CD4-positive, CD25-positive, alpha-beta regulatory T cell (primary cell): ENCODE data around the gene WNK2. TPM values are rescaled to one million over a fixed set of nuclear protein-coding genes. Genes with fewer than 3 reads are reported as not detected.

Source experiments
- ATAC-seq, 2 donors: fragments of 150-1000 bp; cut with Tn5 transposase; one replicate each; pipeline ENCODE4 v1.10.0; 2021; ENCODE audit warnings: low read depth in 2 of 2, moderate number of reproducible peaks in 2 of 2, moderate library complexity in 1 of 2
- DNase-seq, 3 donors: peaks; one replicate each; pipeline versions ENCODE4 v3.0.0 to v3.0.0-alpha.2; 2012 to 2022; ENCODE audit warnings: mixed read lengths in 1 of 3
- H3K27ac ChIP-seq: one replicate; pipeline ENCODE4 v1.7.0; 2013; ENCODE audit warnings: mild to moderate bottlenecking, low read length; ENCODE audit not compliant: insufficient read depth, poor library complexity, severe bottlenecking
- H3K27me3 ChIP-seq: one replicate; pipeline ENCODE4 v1.7.0; 2013; ENCODE audit warnings: low read length; ENCODE audit not compliant: control insufficient read depth, insufficient read depth
- H3K36me3 ChIP-seq: one replicate; pipeline ENCODE4 v1.7.0; 2013; ENCODE audit warnings: mild to moderate bottlenecking, low read length, moderate library complexity; ENCODE audit not compliant: control insufficient read depth, insufficient read depth
- H3K4me1 ChIP-seq: 2 replicates; pipeline ENCODE4 v1.7.0; 2013; ENCODE audit warnings: mild to moderate bottlenecking, low read length; ENCODE audit not compliant: insufficient read depth, control insufficient read depth, poor library complexity, severe bottlenecking
- H3K4me3 ChIP-seq: one replicate; pipeline ENCODE4 v1.7.0; 2013; ENCODE audit warnings: low read depth, mild to moderate bottlenecking, low read length, moderate library complexity
- H3K9me3 ChIP-seq, 2 experiments: 1 replicate in 1 of 2; 2 replicates in 1 of 2; pipeline ENCODE4 v1.7.0; 2013; ENCODE audit warnings: low read length in 2 of 2, mild to moderate bottlenecking in 1 of 2, moderate library complexity in 1 of 2; ENCODE audit not compliant: control insufficient read depth in 2 of 2
- H3K27ac Mint-ChIP-seq, 3 donors: one replicate each; pipeline ENCODE4 v1.8.0; 2020 to 2022; ENCODE audit warnings: mild to moderate bottlenecking in 3 of 3, mixed read lengths in 3 of 3, moderate library complexity in 2 of 3
- H3K27me3 Mint-ChIP-seq: one replicate; pipeline ENCODE4 v1.8.0; 2022; ENCODE audit warnings: mild to moderate bottlenecking, mixed read lengths
- H3K36me3 Mint-ChIP-seq: one replicate; pipeline ENCODE4 v1.8.0; 2020; ENCODE audit warnings: mixed read lengths
- H3K4me1 Mint-ChIP-seq, 4 donors: one replicate each; pipeline ENCODE4 v1.8.0; 2020 to 2022; ENCODE audit warnings: mixed read lengths in 4 of 4, mild to moderate bottlenecking in 1 of 4
- H3K4me3 Mint-ChIP-seq, 4 donors: one replicate each; pipeline ENCODE4 v1.8.0; 2020 to 2022; ENCODE audit warnings: mild to moderate bottlenecking in 4 of 4, mixed read lengths in 4 of 4, moderate library complexity in 3 of 4
- H3K9me3 Mint-ChIP-seq, 7 donors: one replicate each; pipeline ENCODE4 v1.8.0; 2020 to 2022; ENCODE audit warnings: mixed read lengths in 7 of 7, mild to moderate bottlenecking in 3 of 7, moderate library complexity in 2 of 7
- polyA plus RNA-seq, 4 donors: library from polyadenylated mRNA; unstranded; fragments of 300-500 nt; fragmentation: Illumina TruSeq; gene quantifications; one replicate each; pipeline ENCODE4 v1.2.3, GENCODE V29; 2021
- total RNA-seq: library from RNA; stranded (reverse); gene quantifications from one replicate; pipeline ENCODE4 v1.2.3, GENCODE V29; 2022

WNK2 gene
- total and polyA plus RNA-seq, 5 donors from 2014 or later: 0.22 TPM; not detected in 4

- Mint-ChIP-seq H3K27me3 (peaks cover 17% of the 10 kb centered on the region), H3K36me3 (no peaks in the 10 kb centered on the region), H3K9me3 (peaks cover 0 to 1% (median 0%) of the 10 kb centered on the region in 7 donors), H3K27ac (no peak overlapping the region), H3K4me1 (peaks cover 0 to 2% (median 0%) of the 10 kb centered on the region in 4 donors), H3K4me3 (no peak overlapping the region)
- Histone ChIP-seq H3K9me3 (no peaks in the 10 kb centered on the region), H3K4me3 (no peak overlapping the region), H3K27me3 (no peaks in the 10 kb centered on the region), H3K36me3 (no peaks in the 10 kb centered on the region), H3K4me1 (no peaks in the 10 kb centered on the region), H3K27ac (no peak overlapping the region)
- ATAC-seq: no peak
- DNase-seq: no peak
These were observed 140.4 kb downstream of the WNK2 start for GRCh38 chr9:93324191-93324834.

- no peaks in the 10 kb centered on the region for H3K9me3 ChIP-seq
- Mint-ChIP-seq H3K9me3 (peaks cover 0 to 1% (median 0%) of the 10 kb centered on the region in 7 donors), H3K4me1 (peaks cover 0 to 2% (median 0%) of the 10 kb centered on the region in 4 donors), H3K36me3 (no peaks in the 10 kb centered on the region), H3K27ac (no peak overlapping the region), H3K4me3 (no peak overlapping the region), H3K27me3 (peaks cover 12% of the 10 kb centered on the region)
- no peaks in the 10 kb centered on the region for H3K36me3 ChIP-seq
- DNase-seq: no peak
- no peak for ATAC-seq
- no peak overlapping the region for H3K4me3 ChIP-seq
- H3K27me3 ChIP-seq: no peaks in the 10 kb centered on the region
- H3K4me1 ChIP-seq: no peaks in the 10 kb centered on the region
- H3K27ac ChIP-seq: no peak overlapping the region
These were observed 141.5 kb downstream of the WNK2 start for GRCh38 chr9:93325307-93326035.

GRCh38 chr9:93326056-93326455 lies 142.1 kb downstream of the WNK2 start:
- no peak overlapping the region for H3K27ac Mint-ChIP-seq
- H3K4me3 Mint-ChIP-seq: no peak overlapping the region
- peaks cover 12% of the 10 kb centered on the region for H3K27me3 Mint-ChIP-seq

GRCh38 chr9:93326654-93327053 lies 142.7 kb downstream of the WNK2 start:
- Histone ChIP-seq H3K9me3 (no peaks in the 10 kb centered on the region), H3K27me3 (no peaks in the 10 kb centered on the region), H3K4me3 (no peak overlapping the region), H3K27ac (no peak overlapping the region), H3K36me3 (no peaks in the 10 kb centered on the region), H3K4me1 (no peaks in the 10 kb centered on the region)
- DNase-seq (no peak), ATAC-seq (no peak)
- Mint-ChIP-seq H3K4me3 (no peak overlapping the region), H3K27ac (no peak overlapping the region), H3K27me3 (peaks cover 16% of the 10 kb centered on the region), H3K4me1 (peaks cover 0 to 2% (median 0%) of the 10 kb centered on the region in 4 donors), H3K9me3 (peaks cover 0 to 2% (median 0%) of the 10 kb centered on the region in 7 donors), H3K36me3 (no peaks in the 10 kb centered on the region)

More at GRCh38 chr9:93326056-93326455, 142.1 kb downstream of the WNK2 start:
- Histone ChIP-seq H3K4me1 (no peaks in the 10 kb centered on the region), H3K4me3 (no peak overlapping the region), H3K9me3 (no peaks in the 10 kb centered on the region), H3K27ac (no peak overlapping the region), H3K36me3 (no peaks in the 10 kb centered on the region), H3K27me3 (no peaks in the 10 kb centered on the region)
- DNase-seq (no peak), ATAC-seq (no peak)
- Mint-ChIP-seq H3K36me3 (no peaks in the 10 kb centered on the region), H3K9me3 (peaks cover 0 to 1% (median 0%) of the 10 kb centered on the region in 7 donors), H3K4me1 (peaks cover 0 to 2% (median 0%) of the 10 kb centered on the region in 4 donors)

- no peaks in the 10 kb centered on the region for H3K4me1 ChIP-seq
- DNase-seq: no peak
- no peak overlapping the region for H3K4me3 ChIP-seq
- ATAC-seq: no peak
- no peak overlapping the region for H3K27ac ChIP-seq
- Mint-ChIP-seq H3K4me3 (no peak overlapping the region), H3K4me1 (peaks cover 0 to 2% (median 0%) of the 10 kb centered on the region in 4 donors), H3K27ac (no peak overlapping the region), H3K27me3 (peaks cover 20% of the 10 kb centered on the region), H3K36me3 (no peaks in the 10 kb centered on the region), H3K9me3 (peaks cover 0 to 4% (median 0%) of the 10 kb centered on the region in 7 donors)
- H3K36me3 ChIP-seq: no peaks in the 10 kb centered on the region
- peaks cover 2% of the 10 kb centered on the region for H3K27me3 ChIP-seq
- no peaks in the 10 kb centered on the region for H3K9me3 ChIP-seq
These were observed 145.8 kb downstream of the WNK2 start for GRCh38 chr9:93329629-93330280.

GRCh38 chr9:93332317-93332716 lies 148.4 kb downstream of the WNK2 start:
- Histone ChIP-seq H3K9me3 (peaks cover 0 to under 1% of the 10 kb centered on the region in 2 experiments), H3K36me3 (no peaks in the 10 kb centered on the region), H3K27me3 (peaks cover 2% of the 10 kb centered on the region), H3K4me1 (no peaks in the 10 kb centered on the region), H3K27ac (no peak overlapping the region), H3K4me3 (no peak overlapping the region)
- Mint-ChIP-seq H3K27me3 (peaks cover 20% of the 10 kb centered on the region), H3K36me3 (no peaks in the 10 kb centered on the region), H3K4me3 (no peak overlapping the region), H3K27ac (no peak overlapping the region), H3K9me3 (peaks cover 0 to 8% (median 3%) of the 10 kb centered on the region in 7 donors), H3K4me1 (no peaks in the 10 kb centered on the region)
- no peak for DNase-seq
- no peak for ATAC-seq

- peaks cover 6% of the 10 kb centered on the region for H3K27me3 ChIP-seq
- H3K36me3 ChIP-seq: no peaks in the 10 kb centered on the region
- ATAC-seq (no peak), DNase-seq (no peak)
- H3K27ac ChIP-seq: no peak overlapping the region
- H3K4me1 ChIP-seq: no peaks in the 10 kb centered on the region
- peaks cover 25% of the 10 kb centered on the region for H3K27me3 Mint-ChIP-seq
- H3K4me3 Mint-ChIP-seq: no peak overlapping the region
- H3K9me3 Mint-ChIP-seq: peaks cover 0 to 27% (median 13%) of the 10 kb centered on the region in 7 donors
- no peaks in the 10 kb centered on the region for H3K4me1 Mint-ChIP-seq
- peaks cover 6% of the 10 kb centered on the region for H3K36me3 Mint-ChIP-seq
- H3K9me3 ChIP-seq: peaks cover 8 to 11% of the 10 kb centered on the region in 2 experiments
- H3K27ac Mint-ChIP-seq: no peak overlapping the region
- H3K4me3 ChIP-seq: no peak overlapping the region
These were observed 152.8 kb downstream of the WNK2 start for GRCh38 chr9:93336720-93337119.
